Ectodermal cell (in vitro differentiated cells): Measurements from ENCODE around the gene HAGH.

Experiments used
- H3K27ac ChIP-seq: 2 replicates; pipeline ENCODE4 v1.7.0; 2013; ENCODE audit warnings: mild to moderate bottlenecking, low read depth, low read length; ENCODE audit not compliant: insufficient read depth, poor library complexity, severe bottlenecking
- H3K27me3 ChIP-seq: 2 replicates; pipeline ENCODE4 v1.7.0; 2013; ENCODE audit warnings: mild to moderate bottlenecking, low read length; ENCODE audit not compliant: insufficient read depth, control insufficient read depth, poor library complexity, severe bottlenecking
- H3K36me3 ChIP-seq: one replicate; pipeline ENCODE4 v1.7.0; 2013; ENCODE audit warnings: low read length; ENCODE audit not compliant: control insufficient read depth, insufficient read depth
- H3K4me1 ChIP-seq: one replicate; pipeline ENCODE4 v1.7.0; 2013; ENCODE audit warnings: low read length; ENCODE audit not compliant: control insufficient read depth, insufficient read depth
- H3K4me3 ChIP-seq: 2 replicates; pipeline ENCODE4 v1.7.0; 2013; ENCODE audit warnings: low read depth, low read length, control low read depth; ENCODE audit not compliant: insufficient read depth
- H3K9me3 ChIP-seq: 2 replicates; pipeline ENCODE4 v1.7.0; 2013; ENCODE audit warnings: mild to moderate bottlenecking, low read length, moderate library complexity; ENCODE audit not compliant: control insufficient read depth
- WGBS, 2 experiments: methylation state at CpG; one replicate each; pipeline ENCODE4 v1.1.7; 2013; ENCODE audit warnings: missing lambda C conversion rate in 2 of 2; 5-methylcytosine and 5-hydroxymethylcytosine counted together

The HAGH gene

GRCh38 chr16:1792836-1793577, 33.6 kb downstream of the HAGH start:
- no peaks in the 10 kb centered on the region for H3K27me3 ChIP-seq
- no peaks in the 10 kb centered on the region for H3K9me3 ChIP-seq
- no peaks in the 10 kb centered on the region for H3K4me1 ChIP-seq
- no peak overlapping the region for H3K27ac ChIP-seq
- 93% methylated on average over 33 of the region's 33 CpGs for WGBS, 2 experiments
- H3K4me3 ChIP-seq = no peak overlapping the region
- peaks cover 3% of the 10 kb centered on the region for H3K36me3 ChIP-seq

GRCh38 chr16:1791943-1792812, 34.4 kb downstream of the HAGH start:
- 94% methylated on average over 59 of the region's 59 CpGs for WGBS, 2 experiments
- Histone ChIP-seq H3K36me3 (peaks cover 3% of the 10 kb centered on the region), H3K4me1 (no peaks in the 10 kb centered on the region)

GRCh38 chr16:1791256-1791942, 35.2 kb downstream of the HAGH start:
- H3K27me3 ChIP-seq = no peaks in the 10 kb centered on the region
- no peak overlapping the region for H3K27ac ChIP-seq
- no peaks in the 10 kb centered on the region for H3K4me1 ChIP-seq
- 95% methylated on average over 53 of the region's 53 CpGs for whole genome bisulfite sequencing, 2 experiments
- H3K36me3 ChIP-seq = peaks cover 3% of the 10 kb centered on the region
- no peaks in the 10 kb centered on the region for H3K9me3 ChIP-seq
- H3K4me3 ChIP-seq = no peak overlapping the region

More at GRCh38 chr16:1791943-1792812, 34.4 kb downstream of the HAGH start:
- no peak overlapping the region for H3K4me3 ChIP-seq
- H3K9me3 ChIP-seq = no peaks in the 10 kb centered on the region
- no peak overlapping the region for H3K27ac ChIP-seq
- no peaks in the 10 kb centered on the region for H3K27me3 ChIP-seq

- Histone ChIP-seq H3K27me3 (no peaks in the 10 kb centered on the region), H3K4me1 (no peaks in the 10 kb centered on the region), H3K9me3 (no peaks in the 10 kb centered on the region), H3K4me3 (no peak overlapping the region), H3K36me3 (peaks cover 3% of the 10 kb centered on the region), H3K27ac (no peak overlapping the region)
- WGBS, 2 experiments = 96% methylated on average over 44 of the region's 44 CpGs
Measured at GRCh38 chr16:1790611-1791255, 35.9 kb downstream of the HAGH start.

GRCh38 chr16:1790261-1790610, 36.4 kb downstream of the HAGH start:
- H3K4me3 ChIP-seq = no peak overlapping the region
- H3K4me1 ChIP-seq = no peaks in the 10 kb centered on the region
- 95 to 97% methylated on average over 15 of the region's 15 CpGs for WGBS, 2 experiments
- peaks cover 3% of the 10 kb centered on the region for H3K36me3 ChIP-seq
- no peaks in the 10 kb centered on the region for H3K9me3 ChIP-seq
- H3K27me3 ChIP-seq = no peaks in the 10 kb centered on the region
- no peak overlapping the region for H3K27ac ChIP-seq

GRCh38 chr16:1789643-1790045, 37.0 kb downstream of the HAGH start:
- H3K4me3 ChIP-seq = no peak overlapping the region
- no peaks in the 10 kb centered on the region for H3K4me1 ChIP-seq
- peaks cover 3% of the 10 kb centered on the region for H3K36me3 ChIP-seq
- H3K27ac ChIP-seq = no peak overlapping the region
- no peaks in the 10 kb centered on the region for H3K9me3 ChIP-seq
- no peaks in the 10 kb centered on the region for H3K27me3 ChIP-seq
- WGBS, 2 experiments = 94 to 95% methylated on average over 25 of the region's 25 CpGs

- Histone ChIP-seq H3K27me3 (no peaks in the 10 kb centered on the region), H3K27ac (no peak overlapping the region), H3K4me3 (no peak overlapping the region), H3K4me1 (no peaks in the 10 kb centered on the region), H3K36me3 (peaks cover 3% of the 10 kb centered on the region), H3K9me3 (no peaks in the 10 kb centered on the region)
- WGBS, 2 experiments = 89 to 90% methylated on average over 19 of the region's 19 CpGs
Measured at GRCh38 chr16:1788708-1789100, 37.9 kb downstream of the HAGH start.

GRCh38 chr16:1788095-1788707, 38.4 kb downstream of the HAGH start:
- H3K4me3 ChIP-seq = no peak overlapping the region
- H3K4me1 ChIP-seq = no peaks in the 10 kb centered on the region
- WGBS, 2 experiments = 93 to 95% methylated on average over 38 of the region's 38 CpGs
- no peak overlapping the region for H3K27ac ChIP-seq
- no peaks in the 10 kb centered on the region for H3K27me3 ChIP-seq
- peaks cover 3% of the 10 kb centered on the region for H3K36me3 ChIP-seq
- no peaks in the 10 kb centered on the region for H3K9me3 ChIP-seq

- H3K4me3 ChIP-seq = no peak overlapping the region
- WGBS, 2 experiments = 96% methylated on average over 44 of the region's 44 CpGs
- no peaks in the 10 kb centered on the region for H3K27me3 ChIP-seq
Measured at GRCh38 chr16:1787322-1788094, 39.1 kb downstream of the HAGH start.

More at GRCh38 chr16:1787322-1788094, 39.1 kb downstream of the HAGH start:
- peaks cover 3% of the 10 kb centered on the region for H3K36me3 ChIP-seq
- H3K9me3 ChIP-seq = no peaks in the 10 kb centered on the region
- H3K4me1 ChIP-seq = no peaks in the 10 kb centered on the region
- no peak overlapping the region for H3K27ac ChIP-seq
